PC-9 (cell line): Measurements from ENCODE around the gene CACFD1. TPM values are rescaled to one million over a fixed set of nuclear protein-coding genes. Genes with fewer than 3 reads are reported as not detected.

Experiments used
- BruUV-seq: library from RNA; stranded (reverse); fragments of 400-500 nt; replicated peaks from 2 replicates; lab custom pipeline; 2021; lab: Mats Ljungman, UMichigan
- CTCF ChIA-PET: fragments of 300-600 bp; sonication (Branson Sonifier 250); formaldehyde crosslinking; loops from one replicate; lab custom pipeline; 2022; ENCODE audit warnings: antibody characterized with exemption; lab: Charles Lee
- POLR2A ChIA-PET: fragments of 300-600 bp; sonication (Branson Sonifier 250); formaldehyde crosslinking; loops from one replicate; lab custom pipeline; 2022; ENCODE audit warnings: antibody characterized with exemption; ENCODE audit not compliant: unreplicated experiment; lab: Charles Lee
- DNase-seq, 2 experiments: peaks; one replicate each; pipeline versions ENCODE4 v3.0.0 to v3.0.0-alpha.2; 2015 to 2022; ENCODE audit warnings: mixed read lengths in 1 of 2
- H2AFZ ChIP-seq: fragments of 200-600 bp; sonication (generic); 2 replicates; pipeline ENCODE4 v1.8.1; 2017; ENCODE audit warnings: antibody characterized with exemption
- H3F3A ChIP-seq: fragments of 200-600 bp; sonication (generic); 2 replicates; pipeline ENCODE4 v1.8.1; 2017; ENCODE audit warnings: antibody characterized with exemption, mild to moderate bottlenecking, low read depth; ENCODE audit not compliant: insufficient read depth
- H3K27ac ChIP-seq: fragments of 200-600 bp; sonication (generic); 2 replicates; pipeline ENCODE4 v1.6.1; 2016; ENCODE audit warnings: mixed run types
- H3K27me3 ChIP-seq: fragments of 200-600 bp; sonication (generic); 2 replicates; pipeline ENCODE4 v1.6.1; 2016; ENCODE audit warnings: low read depth, mixed run types; ENCODE audit not compliant: insufficient read depth
- H3K36me3 ChIP-seq: fragments of 200-600 bp; sonication (generic); 2 replicates; pipeline ENCODE4 v1.6.1; 2016; ENCODE audit warnings: low read depth, mixed run types
- H3K4me1 ChIP-seq: fragments of 200-600 bp; sonication (generic); replicated peaks from 2 replicates; pipeline ENCODE4 v1.6.1; 2016; ENCODE audit warnings: mixed run types; ENCODE audit not compliant: insufficient read depth
- H3K4me2 ChIP-seq: fragments of 200-600 bp; sonication (generic); 2 replicates; pipeline ENCODE4 v1.6.1; 2017; ENCODE audit warnings: mixed run types
- H3K4me3 ChIP-seq: fragments of 200-600 bp; sonication (generic); 2 replicates; pipeline ENCODE4 v1.6.1; 2016; ENCODE audit warnings: mixed run types
- H3K79me2 ChIP-seq: fragments of 200-600 bp; sonication (generic); 2 replicates; pipeline ENCODE4 v1.6.1; 2017; ENCODE audit warnings: low read depth, mixed run types
- H3K9me2 ChIP-seq: fragments of 200-600 bp; sonication (generic); 2 replicates; pipeline ENCODE4 v1.8.1; 2017; ENCODE audit warnings: mild to moderate bottlenecking; ENCODE audit not compliant: insufficient read depth
- H3K9me3 ChIP-seq: fragments of 200-600 bp; sonication (generic); 2 replicates; pipeline ENCODE4 v1.8.1; 2016; ENCODE audit warnings: low read depth; ENCODE audit not compliant: insufficient read depth
- H4K20me1 ChIP-seq: fragments of 200-600 bp; sonication (generic); 2 replicates; pipeline ENCODE4 v1.8.1; 2017; ENCODE audit not compliant: insufficient read depth
- CTCF ChIP-seq: fragments of 200-600 bp; sonication (generic); conservative IDR thresholded peaks from 2 replicates; pipeline ENCODE4 v1.6.1; 2017; ENCODE audit warnings: mixed run types, antibody characterized with exemption, mild to moderate bottlenecking, moderate library complexity
- EZH2 ChIP-seq: fragments of 200-600 bp; sonication (generic); IDR thresholded peaks from 2 replicates; pipeline ENCODE4 v1.8.0; 2017; ENCODE audit warnings: antibody characterized with exemption, low read depth
- intact Hi-C: fragments of 100-400 bp; cut with micrococcal nuclease; formaldehyde crosslinking; loops from one replicate; pipeline ENCODE4 v1.10.0; 2022; ENCODE audit not compliant: unreplicated experiment
- total RNA-seq: library from RNA; stranded (reverse); gene quantifications from 2 replicates; pipeline ENCODE4 v1.2.3, GENCODE V29; 2021

CACFD1 gene
- total RNA-seq, 1 experiment from 2014 or later, result 28.7 TPM

DNA sequence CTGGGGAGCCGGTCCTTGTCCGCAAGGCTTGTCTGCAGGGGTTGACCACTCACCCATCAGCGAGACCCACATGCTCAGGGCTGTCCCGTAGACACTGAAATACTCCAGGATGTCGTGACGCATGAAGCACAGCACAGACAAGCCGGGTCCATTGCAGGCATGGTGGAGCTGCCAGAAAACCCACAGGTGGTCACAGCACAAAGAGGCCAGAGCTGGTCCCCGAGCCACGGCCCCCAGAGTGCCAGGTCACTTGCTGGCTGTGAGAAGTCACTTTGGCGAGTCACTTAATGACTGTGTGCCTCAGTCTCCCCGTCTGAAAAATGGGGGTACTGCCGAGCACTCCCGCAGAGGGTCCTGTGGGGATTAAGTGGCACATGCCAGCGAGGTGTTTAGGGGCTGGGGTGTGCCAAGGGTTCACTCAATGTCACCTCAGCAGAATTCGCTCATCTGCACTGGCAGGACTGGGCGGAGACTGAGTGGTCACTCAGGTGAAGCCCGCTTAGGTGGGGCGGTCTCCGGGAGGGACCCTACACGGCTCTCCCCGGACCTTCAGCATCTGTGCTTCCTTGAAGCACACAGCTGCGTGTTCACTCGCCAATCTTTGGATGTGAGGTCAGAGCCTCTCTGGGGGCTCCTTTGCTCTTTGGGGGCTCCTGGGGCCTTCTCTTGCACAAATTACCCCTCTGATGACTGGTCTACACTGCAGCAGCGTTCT lies 60.5 kb downstream of the CACFD1 start:
- no peak overlapping the region for H2AFZ ChIP-seq
- no peaks in the 10 kb centered on the region; the same call in 1 of the 2 replicates for H4K20me1 ChIP-seq
- H3K79me2 ChIP-seq, result no peaks in the 10 kb centered on the region
- DNase-seq, result no peak
- no peaks in the 10 kb centered on the region for H3K9me2 ChIP-seq
- no peaks in the 10 kb centered on the region for H3K36me3 ChIP-seq
- H3F3A ChIP-seq, result no peaks in the 10 kb centered on the region
- BruUV-seq, result no TSS peak
- H3K27me3 ChIP-seq, result peaks cover 95% of the 10 kb centered on the region
- ChIA-PET POLR2A (no interaction called here), CTCF (interaction anchor here (0.7 kb wide), 1 partner anchor 405 kb away, joined by 3 read pairs; no protein-coding TSS in a partner anchor)
- intact Hi-C loops, result no loop called here
- no peak for TF ChIP-seq EZH2
- no peak for TF ChIP-seq CTCF
- H3K9me3 ChIP-seq, result no peaks in the 10 kb centered on the region
- H3K27ac ChIP-seq, result no peak overlapping the region
- H3K4me2 ChIP-seq, result no peak overlapping the region
- H3K4me1 ChIP-seq, result no peaks in the 10 kb centered on the region
- no peak overlapping the region for H3K4me3 ChIP-seq

Other genes starting within 250 kb of the CACFD1 start
- gene ABO, start 184.8 kb upstream of the CACFD1 start, total RNA-seq, result 0.96 and 1.2 TPM in 2 replicates
- gene SURF6, start 123.8 kb upstream of the CACFD1 start, total RNA-seq, result 21.2 and 29.8 TPM in 2 replicates
- gene MED22, start 111.8 kb upstream of the CACFD1 start, total RNA-seq, result 38.2 and 38.7 TPM in 2 replicates
- 2,381 and 2,937 TPM in 2 replicates for gene RPL7A, start 111.8 kb upstream of the CACFD1 start, total RNA-seq
- 57.7 and 69.1 TPM in 2 replicates for gene SURF1, start 103.5 kb upstream of the CACFD1 start, total RNA-seq
- gene SURF2, start 103.4 kb upstream of the CACFD1 start, total RNA-seq, result 18.1 and 28.6 TPM in 2 replicates
- 199 and 233 TPM in 2 replicates for gene SURF4, start 83.9 kb upstream of the CACFD1 start, total RNA-seq
- gene STKLD1, start 83.6 kb upstream of the CACFD1 start, total RNA-seq, result 3.1 and 4.8 TPM in 2 replicates
- gene REXO4, start 42.0 kb upstream of the CACFD1 start, total RNA-seq, result 32.6 and 36.5 TPM in 2 replicates
- 7.1 and 11.1 TPM in 2 replicates for gene ADAMTS13, start 37.6 kb upstream of the CACFD1 start, total RNA-seq
- 6.1 and 13.1 TPM in 2 replicates for gene SLC2A6, start 19.1 kb downstream of the CACFD1 start, total RNA-seq
- not detected in 2 replicates for gene MYMK, start 65.0 kb downstream of the CACFD1 start, total RNA-seq
- gene ADAMTSL2, start 74.7 kb downstream of the CACFD1 start, total RNA-seq, result 0.39 and 0.50 TPM in 2 replicates
- not detected in 2 replicates for gene FAM163B, start 149.4 kb downstream of the CACFD1 start, total RNA-seq
- not detected in 2 replicates for gene DBH, start 176.4 kb downstream of the CACFD1 start, total RNA-seq